B cell (primary cell): Measurements from ENCODE around the gene ATRIP. TPM values are rescaled to one million over a fixed set of nuclear protein-coding genes. Genes with fewer than 3 reads are reported as not detected.

Experiments used
- ATAC-seq: fragments of 200-7000 bp; cut with Tn5 transposase; one replicate; pipeline ENCODE4 v1.10.0; 2021; ENCODE audit warnings: low read depth, mild to moderate bottlenecking, moderate number of reproducible peaks, moderate library complexity
- CTCF ChIA-PET: fragments of 350-600 bp; sonication (Branson Sonifier 250); formaldehyde crosslinking; loops from one replicate; lab custom pipeline; 2021; ENCODE audit warnings: antibody characterized with exemption, inconsistent platforms; lab: Charles Lee
- POLR2A ChIA-PET: fragments of 350-600 bp; sonication (Branson Sonifier 250); formaldehyde crosslinking; loops from one replicate; lab custom pipeline; 2021; ENCODE audit warnings: antibody characterized with exemption; lab: Charles Lee
- DNase-seq: peaks from one replicate; pipeline ENCODE4 v3.0.0; 2013
- H2AFZ ChIP-seq: 2 replicates; pipeline ENCODE4 v1.6.1; 2012; ENCODE audit warnings: mild to moderate bottlenecking, low read depth, low read length; ENCODE audit not compliant: insufficient read depth, poor library complexity, severe bottlenecking
- H3K27ac ChIP-seq, 2 donors: 1 replicate in 1 of 2; 2 replicates in 1 of 2; pipeline ENCODE4 v1.5.1; 2012 to 2013; ENCODE audit warnings: low read length in 2 of 2, mild to moderate bottlenecking in 2 of 2, moderate library complexity in 1 of 2
- H3K27me3 ChIP-seq, 4 experiments: fragments of 200-600 bp in 1 of 4; sonication (generic) in 1 of 4; replicated peaks in 1 of 4; 1 replicate in 2 of 4; 2 replicates in 2 of 4; pipeline versions ENCODE4 v1.6.1 to v1.7.0; 2013 to 2016; ENCODE audit warnings: low read length in 3 of 4, mild to moderate bottlenecking in 2 of 4, mixed read lengths in 1 of 4, moderate library complexity in 1 of 4; ENCODE audit not compliant: insufficient read depth in 4 of 4, control insufficient read depth in 3 of 4; ENCODE audit errors: control extremely low read depth in 1 of 4
- H3K36me3 ChIP-seq, 2 experiments: replicated peaks in 1 of 2; 1 replicate in 1 of 2; 2 replicates in 1 of 2; pipeline versions ENCODE4 v1.6.1 to v1.7.1; 2013; ENCODE audit warnings: low read length in 1 of 2; ENCODE audit not compliant: insufficient read depth in 2 of 2, control insufficient read depth in 1 of 2; ENCODE audit errors: control extremely low read depth in 1 of 2, extremely low read depth in 1 of 2
- H3K4me1 ChIP-seq, 2 donors: fragments of 200-600 bp in 1 of 2; sonication (generic) in 1 of 2; 1 replicate in 1 of 2; 2 replicates in 1 of 2; pipeline versions ENCODE4 v1.5.1 to v1.6.1; 2013 to 2017; ENCODE audit warnings: low read length in 2 of 2; ENCODE audit not compliant: control insufficient read depth in 2 of 2, insufficient read depth in 2 of 2
- H3K4me2 ChIP-seq: replicated peaks from 2 replicates; pipeline ENCODE3; 2012; ENCODE audit warnings: mild to moderate bottlenecking, low read depth, low read length; ENCODE audit not compliant: poor library complexity, severe bottlenecking
- H3K4me3 ChIP-seq, 5 experiments: fragments of 200-600 bp in 1 of 5; sonication (generic) in 1 of 5; 1 replicate in 3 of 5; 2 replicates in 2 of 5; pipeline versions ENCODE4 v1.5.1 to v1.7.0; 2011 to 2016; ENCODE audit warnings: low read length in 4 of 5, mild to moderate bottlenecking in 4 of 5, low read depth in 2 of 5, control low read depth in 1 of 5, moderate library complexity in 1 of 5; ENCODE audit not compliant: insufficient read depth in 1 of 5; ENCODE audit errors: control extremely low read depth in 1 of 5, extremely low read depth in 1 of 5
- H3K79me2 ChIP-seq: fragments of 200-600 bp; sonication (generic); one replicate; pipeline ENCODE4 v1.6.0; 2016; ENCODE audit warnings: low read length; ENCODE audit not compliant: control insufficient read depth, insufficient read depth
- H3K9ac ChIP-seq: fragments of 200-600 bp; sonication (generic); 2 replicates; pipeline ENCODE4 v1.6.1; 2017; ENCODE audit warnings: mild to moderate bottlenecking, low read length, moderate library complexity
- H3K9me3 ChIP-seq, 3 donors: one replicate each; pipeline versions ENCODE4 v1.6.1 to v1.7.1; 2013; ENCODE audit warnings: low read length in 2 of 3; ENCODE audit not compliant: control insufficient read depth in 2 of 3, insufficient read depth in 1 of 3; ENCODE audit errors: control extremely low read depth in 1 of 3
- H4K20me1 ChIP-seq: 2 replicates; pipeline ENCODE4 v1.6.0; 2012; ENCODE audit warnings: mild to moderate bottlenecking, low read length; ENCODE audit not compliant: insufficient read depth, control insufficient read depth, poor library complexity, severe bottlenecking
- H3K27ac Mint-ChIP-seq: one replicate; pipeline ENCODE4 v1.8.0; 2021; ENCODE audit warnings: mixed read lengths
- H3K27me3 Mint-ChIP-seq: one replicate; pipeline ENCODE4 v1.8.0; 2021; ENCODE audit warnings: mixed read lengths
- H3K4me1 Mint-ChIP-seq: one replicate; pipeline ENCODE4 v1.8.0; 2021; ENCODE audit warnings: mixed read lengths
- H3K4me3 Mint-ChIP-seq: one replicate; pipeline ENCODE4 v1.8.0; 2021; ENCODE audit warnings: mixed read lengths
- H3K9me3 Mint-ChIP-seq: one replicate; pipeline ENCODE4 v1.8.0; 2022; ENCODE audit warnings: mixed read lengths; ENCODE audit not compliant: insufficient read depth
- CTCF ChIP-seq: fragments of 200-600 bp; IDR thresholded peaks from one replicate; pipeline ENCODE4 v1.8.0; 2022; ENCODE audit warnings: antibody characterized with exemption, mild to moderate bottlenecking
- EZH2 ChIP-seq: IDR thresholded peaks from 2 replicates; pipeline ENCODE4 v1.6.1; 2012; ENCODE audit warnings: borderline replicate concordance, low read depth, mild to moderate bottlenecking, moderate library complexity, low read length; ENCODE audit not compliant: insufficient read depth, poor library complexity, severe bottlenecking
- WGBS: methylation state at CpG from one replicate; pipeline ENCODE4 v1.1.5; 2013; ENCODE audit warnings: missing lambda C conversion rate; ENCODE audit not compliant: insufficient coverage; 5-methylcytosine and 5-hydroxymethylcytosine counted together
- intact Hi-C: fragments of 100-400 bp; cut with micrococcal nuclease; formaldehyde crosslinking; loops from one replicate; pipeline ENCODE4 v1.10.0; 2022
- polyA plus RNA-seq: library from polyadenylated mRNA; depleted of rRNA; stranded (reverse); fragments of >200 nt; gene quantifications from 2 replicates; pipeline ENCODE4 v1.2.3, GENCODE V29; 2012
- total RNA-seq, 2 donors: library from RNA; stranded (reverse); fragments of 120-200 nt in 1 of 2; gene quantifications; 1 replicate in 1 of 2; 2 replicates in 1 of 2; pipeline versions ENCODE4 v1.2.3 to v1.2.4, GENCODE V29; 2013 to 2022

Gene ATRIP
- total and polyA plus RNA-seq, 2 donors (not counting 1 experiment from before 2014, with no cell fraction given) = 10.5 to 11.6 TPM

- peaks cover 0 to 16% of the 10 kb centered on the region in 2 experiments for H3K36me3 ChIP-seq
- POLR2A ChIA-PET = no interaction called here
- H3K27me3 Mint-ChIP-seq = peaks cover 16% of the 10 kb centered on the region
- peaks cover 12% of the 10 kb centered on the region for H3K4me1 Mint-ChIP-seq
- H3K79me2 ChIP-seq = peaks cover 6% of the 10 kb centered on the region
- no peak overlapping the region for H3K27ac ChIP-seq
- H3K9me3 Mint-ChIP-seq = no peaks in the 10 kb centered on the region
- H3K4me3 ChIP-seq = no peak overlapping the region
- H2AFZ ChIP-seq = no peak overlapping the region
- 90% methylated on average over 4 of the region's 8 CpGs for WGBS
- H3K4me3 Mint-ChIP-seq = peak overlapping the region; percentile 83
- no peak for DNase-seq
- no peak overlapping the region for H3K27ac Mint-ChIP-seq
- peaks cover 0 to 9% (median 3%) of the 10 kb centered on the region in 4 experiments for H3K27me3 ChIP-seq
- no peak for ATAC-seq
- peaks cover 12 to 13% of the 10 kb centered on the region in 2 donors for H3K4me1 ChIP-seq
- CTCF ChIA-PET = interaction anchor here (1.7 to 13.4 kb wide), 3 partner anchors 8 to 160 kb away, joined by 5 to 330 read pairs (median 148); partner anchors contain the start of gene CCDC51
- no peak overlapping the region for H3K4me2 ChIP-seq
- intact Hi-C loops = no loop called here
- H4K20me1 ChIP-seq = no peaks in the 10 kb centered on the region
- H3K9ac ChIP-seq = no peak overlapping the region
- H3K9me3 ChIP-seq = peaks cover 0 to 3% (median 0%) of the 10 kb centered on the region in 3 donors
- TF ChIP-seq EZH2 (no peak), CTCF (no peak)
Observed at GRCh38 chr3:48431224-48432029, 15.1 kb upstream of the ATRIP start.
